ENCODE measurements around the gene NDUFS2. TPM values are rescaled to one million over a fixed set of nuclear protein-coding genes. Genes with fewer than 3 reads are reported as not detected.

The NDUFS2 gene
- total and polyA plus RNA-seq, 9 of the 15 experiments (the other 6 are each of a cell fraction or from before 2014, with no cell fraction given): 70.0 to 176 (median 141) TPM

DNA sequence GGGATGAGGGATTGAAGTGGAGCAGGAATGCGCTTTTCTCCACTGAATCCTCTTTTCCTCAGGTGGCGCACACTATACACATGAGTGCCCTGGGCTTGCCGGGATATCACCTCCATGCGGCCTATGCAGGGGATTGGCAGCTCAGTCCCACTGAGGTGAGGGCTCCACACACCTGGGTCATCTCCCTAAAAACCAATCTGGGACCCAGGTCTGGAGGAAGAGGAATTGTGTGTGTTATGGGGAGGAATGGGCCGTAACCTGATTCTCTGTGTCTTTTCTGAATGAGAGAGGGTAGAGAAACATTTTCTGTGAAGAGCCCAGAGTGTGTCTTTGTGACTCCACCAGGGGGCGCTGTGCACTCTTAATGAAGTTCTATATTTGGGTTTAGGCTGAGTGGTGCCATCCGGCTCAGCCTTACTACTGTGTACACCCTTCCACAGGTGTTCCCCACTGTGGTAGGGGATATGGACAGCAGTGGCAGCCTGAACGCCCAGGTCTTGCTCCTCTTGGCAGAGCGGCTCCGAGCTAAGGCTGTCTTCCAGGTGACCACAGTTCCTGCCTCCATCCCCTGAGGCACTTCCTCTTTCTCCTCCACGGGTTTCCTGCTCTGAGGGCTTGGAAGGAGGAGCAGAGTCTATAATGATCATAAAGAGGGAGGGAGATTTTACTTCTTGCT is 25.2 kb downstream of the NDUFS2 start (continued):
- TF ChIP-seq BRF1 (IDR thresholded peaks at IDR 0.05; ENCODE audit: borderline replicate concordance, extremely low read depth, insufficient read length) (no peak), RBFOX2 (IDR thresholded peaks at IDR 0.05; ENCODE audit: low read depth, low read length) (peak; percentile 34; the same call in 1 of the 2 replicates)
- TF ChIP-seq, protein P1, sequence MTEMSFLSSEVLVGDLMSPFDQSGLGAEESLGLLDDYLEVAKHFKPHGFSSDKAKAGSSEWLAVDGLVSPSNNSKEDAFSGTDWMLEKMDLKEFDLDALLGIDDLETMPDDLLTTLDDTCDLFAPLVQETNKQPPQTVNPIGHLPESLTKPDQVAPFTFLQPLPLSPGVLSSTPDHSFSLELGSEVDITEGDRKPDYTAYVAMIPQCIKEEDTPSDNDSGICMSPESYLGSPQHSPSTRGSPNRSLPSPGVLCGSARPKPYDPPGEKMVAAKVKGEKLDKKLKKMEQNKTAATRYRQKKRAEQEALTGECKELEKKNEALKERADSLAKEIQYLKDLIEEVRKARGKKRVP (CRISPR knock-in tag; IDR thresholded peaks at IDR 0.05): peak; percentile 26; the same call in 1 of the 2 replicates
- TF ChIP-seq, protein P2, sequence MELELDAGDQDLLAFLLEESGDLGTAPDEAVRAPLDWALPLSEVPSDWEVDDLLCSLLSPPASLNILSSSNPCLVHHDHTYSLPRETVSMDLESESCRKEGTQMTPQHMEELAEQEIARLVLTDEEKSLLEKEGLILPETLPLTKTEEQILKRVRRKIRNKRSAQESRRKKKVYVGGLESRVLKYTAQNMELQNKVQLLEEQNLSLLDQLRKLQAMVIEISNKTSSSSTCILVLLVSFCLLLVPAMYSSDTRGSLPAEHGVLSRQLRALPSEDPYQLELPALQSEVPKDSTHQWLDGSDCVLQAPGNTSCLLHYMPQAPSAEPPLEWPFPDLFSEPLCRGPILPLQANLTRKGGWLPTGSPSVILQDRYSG (tag; conservative IDR thresholded peaks at IDR 0.05; ENCODE audit: low read depth): no peak

GRCh38 chr1:161228032-161228431 is 25.9 kb downstream of the NDUFS2 start:
- peaks cover 37% of the 10 kb centered on the region for H3K36me3 ChIP-seq (ENCODE audit: control insufficient read depth, insufficient read depth, low read length)
- no peaks in the 10 kb centered on the region for H3K9me1 ChIP-seq (ENCODE audit: control insufficient read depth, insufficient read depth, low read length)
- no peaks in the 10 kb centered on the region for H3K9me3 ChIP-seq (replicated peaks; ENCODE audit: control insufficient read depth, insufficient read depth, low read depth, low read length)
- intact Hi-C loops (cut with micrococcal nuclease) (loop anchor here (5.0 kb wide), 1 partner anchor 139 kb away; the partner anchor contains the start of gene CFAP126), in situ Hi-C loops (cut with MboI) (loop anchor here (5.0 kb wide), 1 partner anchor 154 kb away; no protein-coding TSS in a partner anchor)
- peak overlapping the region; percentile 97 for H3K4me2 ChIP-seq (ENCODE audit: insufficient read depth, low read length)
- FAIRE-seq: no peak
- WGBS (ENCODE audit: insufficient coverage, low coverage, missing lambda C conversion rate): 85% methylated on average over 7 of the region's 7 CpGs
- DNase-seq (ENCODE audit: extremely low read depth in 1 of 4, low spot score in 3 of 4): no peak
- peak overlapping the region in 1 of 2 experiments; percentile 54; a peak in 1 of 4 replicates for H3K9ac ChIP-seq (ENCODE audit: insufficient read depth in 1 of 2, low read depth in 2 of 2, low read length in 2 of 2)
- POLR2A ChIA-PET: interaction anchor here (0.6 to 1.9 kb wide), 2 partner anchors 7 to 33 kb away, joined by 3 to 4 read pairs; no protein-coding TSS in a partner anchor
- ATAC-seq: no peak
- no peak overlapping the region for H2AFZ ChIP-seq (ENCODE audit: low read depth, low read length)
- H3K27ac ChIP-seq (ENCODE audit: extremely low read depth, low read depth, low read length): no peak overlapping the region; the same call in 2 of the 3 replicates
- H3K4me1 ChIP-seq (replicated peaks in 1 of 2; ENCODE audit: control insufficient read depth in 2 of 2, insufficient read depth in 2 of 2, low read length in 2 of 2): peaks cover 16 to 18% of the 10 kb centered on the region in 2 experiments; a peak in 4 of 5 replicates
- no TSS peak for BruUV-seq (replicated peaks)
- CTCF ChIA-PET (ENCODE audit: low intra/inter-chr PET ratio): interaction anchor here (0.6 to 1.6 kb wide), 5 partner anchors 36 to 155 kb away, joined by 3 to 5 read pairs (median 3); partner anchors contain the start of gene CFAP126
- no peak overlapping the region; the same call in 1 of the 2 replicates for H3K4me3 ChIP-seq
- no peaks in the 10 kb centered on the region for H3K27me3 ChIP-seq (ENCODE audit: control insufficient read depth in 2 of 2, insufficient read depth in 2 of 2, low read length in 2 of 2)
- no peaks in the 10 kb centered on the region for H4K20me1 ChIP-seq (replicated peaks; ENCODE audit: control insufficient read depth, insufficient read depth, low read length)
- H3K79me2 ChIP-seq (ENCODE audit: control insufficient read depth, insufficient read depth, low read length): peaks cover 19% of the 10 kb centered on the region
- TF ChIP-seq, protein P3, sequence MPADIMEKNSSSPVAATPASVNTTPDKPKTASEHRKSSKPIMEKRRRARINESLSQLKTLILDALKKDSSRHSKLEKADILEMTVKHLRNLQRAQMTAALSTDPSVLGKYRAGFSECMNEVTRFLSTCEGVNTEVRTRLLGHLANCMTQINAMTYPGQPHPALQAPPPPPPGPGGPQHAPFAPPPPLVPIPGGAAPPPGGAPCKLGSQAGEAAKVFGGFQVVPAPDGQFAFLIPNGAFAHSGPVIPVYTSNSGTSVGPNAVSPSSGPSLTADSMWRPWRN (IDR thresholded peaks at IDR 0.05; ENCODE audit: low read depth): no peak
- TF ChIP-seq ZKSCAN3 (CRISPR knock-in tag; IDR thresholded peaks at IDR 0.05): no peak
- TF ChIP-seq TAF1 (IDR thresholded peaks at IDR 0.05; ENCODE audit: control insufficient read depth, extremely low read depth, insufficient read depth, low read length, severe bottlenecking): no peak
- TF ChIP-seq MYC (IDR thresholded peaks at IDR 0.05; ENCODE audit: low read depth, low read length): no peak
- no peak for TF ChIP-seq MYC (CRISPR knock-in tag; IDR thresholded peaks at IDR 0.05; ENCODE audit: borderline replicate concordance, low read depth)
- no peak for TF ChIP-seq MECOM (CRISPR knock-in tag; IDR thresholded peaks at IDR 0.05)
- no peak for TF ChIP-seq ZZZ3 (IDR thresholded peaks at IDR 0.05)
- no peak for TF ChIP-seq ZNF23 (CRISPR knock-in tag; IDR thresholded peaks at IDR 0.05)
- no peak for TF ChIP-seq MED1 (CRISPR knock-in tag; IDR thresholded peaks at IDR 0.05; ENCODE audit: borderline replicate concordance)
- no peak for TF ChIP-seq TCF7 (IDR thresholded peaks at IDR 0.05; ENCODE audit: borderline replicate concordance)
- no peak for TF ChIP-seq CC2D1A (IDR thresholded peaks at IDR 0.05)
- TF ChIP-seq ZNF717 (CRISPR knock-in tag; IDR thresholded peaks at IDR 0.05): no peak
- TF ChIP-seq ZNF253 (CRISPR knock-in tag; conservative IDR thresholded peaks at IDR 0.05): no peak
- no peak for TF ChIP-seq TAF15 (IDR thresholded peaks at IDR 0.05; ENCODE audit: low read depth, low read length)
- no peak for TF ChIP-seq TEAD1 (CRISPR knock-in tag; IDR thresholded peaks at IDR 0.05)
